HG03139 (cell line): Measurements from ENCODE around the gene ESRRA.

Experiments
- ATAC-seq: cut with Tn5 transposase; IDR thresholded peaks from one replicate; pipeline ENCODE4 v1.9.1; 2021; ENCODE audit not compliant: unreplicated experiment

Gene ESRRA

DNA sequence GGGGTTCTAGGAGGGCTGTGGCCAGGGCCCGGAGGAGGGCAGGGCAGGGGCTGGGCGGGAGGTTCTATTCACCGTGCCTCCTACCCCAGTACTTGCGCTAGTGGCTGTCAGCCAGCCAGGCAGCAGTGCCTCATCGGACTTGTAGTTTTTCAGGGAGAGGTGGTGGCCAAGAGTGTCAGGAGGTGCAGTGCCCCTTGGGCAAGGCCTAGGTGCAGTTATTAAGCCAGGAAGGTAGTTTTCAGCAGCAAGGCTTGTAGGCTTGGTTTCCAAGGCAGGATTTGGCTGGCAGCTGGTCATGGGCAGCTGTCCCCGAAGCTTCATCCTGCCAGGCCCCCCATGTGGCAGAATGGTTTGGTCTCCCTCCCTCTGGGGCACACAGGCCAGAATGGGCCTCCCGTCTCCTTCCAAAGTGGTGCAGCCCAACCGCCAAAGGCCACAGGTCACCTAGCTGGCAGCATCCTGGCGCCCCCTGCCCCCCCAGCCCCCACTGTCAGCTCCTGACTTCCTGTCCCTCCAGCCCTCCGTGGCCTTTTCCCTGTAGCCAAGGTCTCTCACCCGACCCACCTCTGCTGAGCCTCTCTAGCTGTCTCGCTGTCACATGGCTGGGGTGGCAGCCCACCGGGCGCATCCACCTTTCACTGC, 43.2 kb downstream of the ESRRA start:
- ATAC-seq, result no peak

DNA sequence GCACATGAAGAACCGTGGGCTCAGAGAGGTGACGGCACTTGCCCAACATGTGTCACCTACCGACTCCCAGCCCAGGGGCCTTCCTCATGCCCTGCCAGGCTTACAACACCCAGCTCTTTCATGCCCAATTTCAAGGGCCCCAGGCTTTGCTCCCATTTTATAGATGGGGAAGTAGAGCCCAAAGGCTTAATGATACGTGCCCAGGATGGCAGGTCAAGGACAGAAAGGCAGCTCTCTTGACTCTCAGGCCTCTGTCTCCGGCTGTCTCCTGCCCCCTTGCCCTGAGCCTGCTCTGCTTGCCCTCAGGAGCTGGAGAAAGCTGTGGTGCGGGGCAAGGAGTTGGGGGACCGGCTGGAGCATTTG, 43.7 kb downstream of the ESRRA start:
- ATAC-seq, result no peak

DNA sequence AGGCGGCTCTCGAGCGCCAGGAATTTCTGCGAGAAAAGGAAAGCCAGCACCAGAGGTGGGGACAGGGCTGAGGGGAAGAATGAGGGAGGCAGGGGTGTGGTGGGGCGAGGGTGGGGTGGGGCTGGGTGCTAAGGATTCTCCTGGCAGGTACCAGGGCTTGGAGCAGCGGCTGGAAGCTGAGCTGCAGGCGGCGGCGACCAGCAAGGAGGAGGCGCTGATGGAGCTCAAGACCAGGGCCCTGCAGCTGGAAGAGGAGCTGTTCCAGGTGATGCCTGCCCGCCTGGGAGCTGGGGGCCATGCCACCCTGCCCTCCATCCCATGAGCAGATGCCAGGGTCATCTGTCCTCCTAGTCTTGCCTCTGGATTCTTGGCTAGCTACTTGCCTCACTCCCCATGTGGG, 44.1 kb downstream of the ESRRA start:
- no peak for ATAC-seq

DNA sequence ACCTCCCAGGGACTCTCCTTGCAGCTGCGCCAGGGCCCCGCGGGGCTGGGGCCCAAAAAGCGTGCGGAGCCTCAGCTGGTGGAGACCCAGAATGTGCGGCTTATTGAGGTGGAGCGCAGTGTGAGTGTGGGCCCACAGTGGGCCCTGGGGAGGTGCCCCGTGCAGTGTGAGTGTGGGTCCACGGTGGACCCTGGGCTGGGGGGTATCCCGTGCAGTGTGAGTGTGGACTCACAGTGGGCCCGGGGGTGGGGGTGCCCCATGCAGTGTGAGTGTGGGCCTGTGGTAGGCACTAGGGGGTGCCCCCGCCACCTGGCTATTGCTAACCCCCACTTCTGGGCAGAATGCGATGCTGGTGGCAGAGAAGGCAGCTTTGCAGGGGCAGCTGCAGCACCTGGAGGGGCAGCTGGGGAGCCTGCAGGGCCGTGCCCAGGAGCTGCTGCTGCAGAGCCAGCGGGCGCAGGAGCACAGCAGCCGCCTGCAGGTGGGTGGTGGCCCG, 45.9 kb downstream of the ESRRA start:
- ATAC-seq, result no peak

DNA sequence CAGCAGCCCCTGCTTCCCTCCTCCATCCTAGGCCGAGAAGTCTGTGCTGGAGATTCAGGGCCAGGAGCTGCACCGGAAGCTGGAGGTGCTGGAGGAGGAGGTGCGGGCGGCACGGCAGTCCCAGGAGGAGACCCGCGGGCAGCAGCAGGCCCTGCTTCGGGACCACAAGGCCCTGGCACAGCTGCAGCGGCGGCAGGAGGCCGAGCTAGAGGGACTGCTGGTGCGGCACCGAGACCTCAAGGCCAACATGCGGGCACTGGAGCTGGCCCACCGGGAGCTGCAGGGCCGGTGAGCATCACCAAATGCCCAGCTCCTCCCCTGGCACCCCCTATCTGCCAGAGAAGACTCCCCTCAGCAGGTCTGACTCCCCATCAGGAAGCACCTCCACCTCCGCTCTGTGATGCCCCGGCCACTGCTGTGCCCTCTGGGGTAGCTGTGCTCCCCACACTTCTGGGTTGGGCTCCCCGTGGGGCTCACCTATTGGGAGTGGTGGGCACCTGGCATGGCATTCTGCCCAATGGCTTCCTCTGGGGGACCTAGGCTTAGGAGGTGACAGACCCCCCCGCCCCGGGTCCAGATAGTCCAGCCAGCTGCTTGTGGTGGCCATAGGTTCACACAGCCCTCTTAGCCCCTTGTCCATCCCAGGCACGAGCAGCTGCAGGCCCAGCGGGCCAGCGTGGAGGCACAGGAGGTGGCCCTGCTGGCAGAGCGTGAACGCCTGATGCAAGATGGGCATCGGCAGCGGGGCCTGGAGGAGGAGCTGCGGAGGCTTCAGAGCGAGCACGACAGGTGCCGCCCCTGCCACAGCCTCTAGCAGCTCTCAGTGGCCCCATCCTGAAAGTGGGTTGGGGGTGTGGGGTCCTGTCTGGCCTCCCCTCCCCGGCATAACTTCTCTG, 47.0 kb downstream of the ESRRA start:
- no peak for ATAC-seq

DNA sequence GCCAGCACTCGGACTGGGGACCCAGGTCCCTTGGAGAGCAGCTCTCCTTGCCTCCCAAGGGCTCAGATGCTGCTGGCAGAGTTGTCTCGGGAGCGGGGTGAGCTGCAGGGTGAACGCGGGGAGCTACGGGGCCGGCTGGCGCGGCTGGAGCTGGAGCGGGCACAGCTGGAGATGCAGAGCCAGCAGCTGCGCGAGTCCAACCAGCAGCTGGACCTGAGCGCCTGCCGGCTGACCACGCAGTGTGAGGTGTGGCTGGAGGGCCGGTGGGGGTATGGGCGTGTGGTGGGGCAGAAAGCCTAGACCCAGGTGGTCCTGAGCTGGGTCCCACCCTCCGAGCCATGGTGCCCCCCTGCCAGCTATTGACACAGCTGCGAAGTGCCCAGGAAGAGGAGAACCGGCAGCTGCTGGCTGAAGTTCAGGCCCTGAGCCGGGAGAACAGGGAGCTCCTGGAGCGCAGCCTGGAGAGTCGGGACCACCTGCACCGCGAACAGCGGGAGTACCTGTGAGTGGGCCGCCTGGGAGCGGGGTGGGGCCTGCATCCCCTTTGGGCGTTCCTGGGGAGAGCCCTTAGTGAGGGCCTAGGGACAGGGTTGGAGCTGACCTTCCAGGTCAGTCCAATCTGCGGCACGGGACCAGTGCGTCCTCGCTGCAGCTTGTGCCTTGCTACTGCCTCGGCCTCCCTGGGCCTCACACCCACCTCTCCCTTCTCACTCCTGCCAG, 47.8 kb downstream of the ESRRA start:
- ATAC-seq, result no peak

DNA sequence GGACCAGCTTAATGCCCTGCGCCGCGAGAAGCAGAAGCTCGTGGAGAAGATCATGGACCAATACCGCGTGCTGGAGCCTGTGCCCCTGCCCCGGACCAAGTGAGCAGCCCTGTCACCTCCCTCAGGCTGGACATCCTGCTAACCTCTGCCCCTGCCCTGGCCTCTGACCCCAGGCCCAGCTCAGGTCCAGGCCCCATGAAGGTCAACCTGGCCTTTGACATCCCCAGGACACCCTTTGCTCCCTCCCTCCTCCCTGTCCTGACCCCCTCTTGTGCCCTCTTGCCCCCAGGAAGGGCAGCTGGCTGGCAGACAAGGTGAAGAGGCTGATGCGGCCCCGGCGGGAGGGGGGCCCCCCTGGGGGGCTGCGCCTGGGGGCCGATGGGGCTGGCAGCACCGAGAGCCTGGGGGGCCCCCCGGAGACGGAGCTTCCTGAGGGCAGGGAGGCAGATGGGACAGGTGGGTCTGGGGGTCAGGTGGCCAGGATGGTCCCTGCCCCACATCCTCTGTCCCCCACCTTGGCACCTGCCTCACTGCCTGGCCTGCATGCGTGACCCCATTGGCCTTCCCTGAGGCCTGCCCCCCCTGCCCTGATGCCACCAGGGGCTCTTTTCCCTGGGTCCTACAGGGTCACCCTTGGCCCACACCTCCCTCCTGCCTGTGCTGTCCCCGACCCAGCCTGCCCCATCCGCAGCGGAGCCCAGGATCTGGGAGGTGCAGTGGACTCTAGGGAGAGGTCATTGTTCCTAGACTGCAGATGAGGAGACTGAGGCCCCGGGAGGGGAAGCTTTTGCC, 48.6 kb downstream of the ESRRA start:
- no peak for ATAC-seq

DNA sequence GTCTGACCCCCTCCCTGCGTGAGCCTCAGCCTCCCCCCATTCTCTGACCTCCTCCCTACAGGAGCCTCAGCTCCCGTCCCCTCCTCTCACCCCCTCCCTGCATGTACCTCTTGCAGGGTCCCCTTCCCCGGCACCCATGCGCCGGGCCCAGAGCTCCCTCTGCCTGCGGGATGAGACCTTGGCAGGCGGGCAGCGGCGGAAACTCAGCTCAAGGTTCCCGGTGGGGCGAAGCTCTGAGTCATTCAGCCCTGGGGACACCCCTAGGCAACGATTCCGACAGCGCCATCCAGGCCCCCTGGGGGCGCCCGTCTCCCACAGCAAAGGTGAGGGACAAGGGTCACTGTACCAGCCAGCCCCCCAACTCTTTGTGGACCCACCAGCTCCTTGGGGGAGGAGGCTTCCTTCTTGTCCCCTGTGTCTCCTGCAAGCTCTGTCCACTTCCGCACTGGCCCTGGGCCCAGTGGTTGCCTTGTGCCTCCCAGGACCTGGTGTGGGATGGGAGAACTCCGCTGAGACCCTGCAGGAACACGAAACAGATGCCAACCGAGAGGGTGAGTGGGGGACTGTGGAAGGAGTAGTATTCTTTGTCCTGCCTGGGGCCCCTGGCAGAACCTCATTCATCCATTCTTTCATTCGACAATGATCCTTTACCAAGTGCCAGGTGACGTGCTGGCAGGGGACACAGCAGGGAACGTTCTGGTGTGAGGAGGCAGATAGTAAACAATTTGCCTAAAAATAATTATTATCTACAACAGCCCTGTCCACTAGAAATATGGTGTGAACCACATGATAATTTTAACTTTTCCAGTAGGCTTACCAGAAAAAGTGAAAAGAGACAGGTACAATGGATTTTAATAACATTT, 50.0 kb downstream of the ESRRA start:
- no peak for ATAC-seq

DNA sequence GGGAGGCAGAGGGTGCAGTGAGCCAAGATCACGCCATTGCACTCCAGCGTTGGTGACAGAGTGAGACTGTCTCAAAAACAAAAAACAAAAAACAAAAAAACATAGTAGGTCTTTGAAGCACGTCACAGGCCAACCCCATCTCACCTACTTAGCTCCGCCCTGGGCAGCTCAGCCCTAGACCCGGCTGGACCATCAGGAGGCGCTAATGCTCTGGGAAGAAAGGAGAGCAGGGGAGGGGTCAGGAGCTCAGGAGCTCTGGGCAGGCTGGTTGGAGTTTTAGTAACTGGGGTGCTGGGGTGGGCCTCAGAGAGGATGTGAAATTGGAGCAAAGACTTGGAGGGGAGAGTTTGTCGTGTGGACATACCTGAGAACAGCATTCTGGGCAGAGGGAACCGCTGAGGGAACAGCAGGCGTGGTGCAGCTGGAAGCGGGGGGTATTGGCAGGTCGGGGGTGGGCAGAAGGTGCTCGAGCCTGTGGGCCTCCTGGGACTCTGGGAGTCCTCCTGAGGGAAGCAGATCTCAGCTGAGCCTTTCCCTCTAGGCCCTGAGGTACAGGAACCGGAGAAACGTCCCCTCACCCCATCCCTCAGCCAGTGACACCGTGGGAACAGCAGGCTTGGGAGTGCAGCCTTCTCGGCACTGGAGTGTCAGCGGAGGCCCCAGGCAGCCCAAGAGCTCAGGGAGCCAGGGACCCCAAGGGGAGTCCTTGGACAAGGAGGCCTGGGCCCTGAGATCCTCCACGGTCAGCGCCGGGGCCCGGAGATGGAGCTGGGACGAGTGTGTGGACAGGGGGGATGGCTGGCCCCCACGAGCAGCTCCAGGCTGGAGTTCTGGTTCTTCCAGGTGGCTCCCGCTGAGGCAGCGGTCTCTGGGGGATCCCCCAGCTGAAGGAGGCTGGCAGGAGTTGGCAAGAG, 51.4 kb downstream of the ESRRA start:
- no peak for ATAC-seq

DNA sequence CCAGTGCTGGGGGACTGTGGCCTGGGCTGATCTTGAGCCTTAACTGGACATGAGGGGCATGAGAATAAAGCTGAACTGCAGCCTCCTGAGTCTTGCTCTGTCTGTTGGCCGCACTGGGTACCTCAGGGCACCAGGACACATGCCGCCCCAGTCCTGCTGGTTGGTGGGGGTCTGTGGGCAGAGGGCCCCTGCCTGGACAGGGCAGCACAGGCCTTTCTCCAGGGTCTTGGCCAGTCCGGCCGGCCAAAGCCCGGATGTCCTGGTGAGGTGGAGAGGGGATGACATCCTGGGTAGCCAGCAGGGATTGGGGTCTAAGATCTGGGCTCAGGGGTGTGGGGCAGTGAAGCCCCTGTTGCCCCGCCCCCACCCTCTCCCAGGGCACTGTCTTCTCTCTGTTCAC, 52.1 kb downstream of the ESRRA start:
- no peak for ATAC-seq

DNA sequence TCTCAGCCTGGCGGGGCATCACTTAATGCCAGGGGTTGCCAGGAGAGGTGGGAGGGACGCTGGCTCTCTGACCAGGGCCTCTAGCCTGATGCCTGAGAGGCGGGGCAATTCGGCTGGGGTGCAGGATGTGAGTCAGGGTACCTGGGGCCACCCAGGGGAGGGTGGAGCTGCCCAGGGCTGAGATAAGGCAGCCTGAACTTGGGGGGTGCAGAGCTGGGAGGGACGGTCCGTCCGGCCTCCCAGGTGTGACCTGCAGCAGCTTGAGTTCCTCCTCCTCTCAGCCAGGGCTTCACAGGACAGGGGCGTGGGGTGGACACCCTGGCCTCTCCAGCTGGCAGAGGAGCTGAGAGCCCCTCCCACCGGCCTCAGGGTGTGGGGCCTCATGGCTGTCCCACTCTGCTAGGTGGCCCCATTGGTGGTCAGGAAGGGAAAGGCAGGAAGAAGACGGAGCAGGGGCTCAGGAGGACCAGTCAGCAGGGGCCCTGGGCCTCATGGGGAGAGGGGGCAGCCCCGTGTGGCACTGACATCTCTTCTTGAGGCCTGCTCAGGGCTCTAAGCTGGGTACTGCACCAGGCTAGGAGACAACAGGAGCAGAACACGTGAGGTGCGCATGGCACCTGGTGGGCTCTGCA, 52.7 kb downstream of the ESRRA start:
- ATAC-seq, result no peak

DNA sequence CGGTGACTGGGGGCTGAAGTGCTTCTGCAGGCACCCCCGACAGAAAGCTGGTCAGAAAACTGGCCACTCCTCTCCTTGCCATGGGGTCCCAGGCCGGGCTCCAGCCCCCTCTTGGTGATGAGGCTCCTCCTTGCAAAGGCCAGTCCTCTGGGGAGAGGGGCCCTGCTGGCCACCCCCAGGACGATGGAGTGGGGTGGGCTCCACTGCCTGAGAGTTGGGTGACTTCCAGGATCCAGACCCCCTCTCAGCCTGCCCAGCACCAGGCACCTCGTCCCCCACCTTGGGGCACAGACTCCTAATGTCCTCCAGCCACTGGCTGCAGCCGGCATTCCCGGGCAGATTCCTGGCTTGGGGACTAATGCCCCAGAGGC, 53.2 kb downstream of the ESRRA start:
- ATAC-seq, result no peak

DNA sequence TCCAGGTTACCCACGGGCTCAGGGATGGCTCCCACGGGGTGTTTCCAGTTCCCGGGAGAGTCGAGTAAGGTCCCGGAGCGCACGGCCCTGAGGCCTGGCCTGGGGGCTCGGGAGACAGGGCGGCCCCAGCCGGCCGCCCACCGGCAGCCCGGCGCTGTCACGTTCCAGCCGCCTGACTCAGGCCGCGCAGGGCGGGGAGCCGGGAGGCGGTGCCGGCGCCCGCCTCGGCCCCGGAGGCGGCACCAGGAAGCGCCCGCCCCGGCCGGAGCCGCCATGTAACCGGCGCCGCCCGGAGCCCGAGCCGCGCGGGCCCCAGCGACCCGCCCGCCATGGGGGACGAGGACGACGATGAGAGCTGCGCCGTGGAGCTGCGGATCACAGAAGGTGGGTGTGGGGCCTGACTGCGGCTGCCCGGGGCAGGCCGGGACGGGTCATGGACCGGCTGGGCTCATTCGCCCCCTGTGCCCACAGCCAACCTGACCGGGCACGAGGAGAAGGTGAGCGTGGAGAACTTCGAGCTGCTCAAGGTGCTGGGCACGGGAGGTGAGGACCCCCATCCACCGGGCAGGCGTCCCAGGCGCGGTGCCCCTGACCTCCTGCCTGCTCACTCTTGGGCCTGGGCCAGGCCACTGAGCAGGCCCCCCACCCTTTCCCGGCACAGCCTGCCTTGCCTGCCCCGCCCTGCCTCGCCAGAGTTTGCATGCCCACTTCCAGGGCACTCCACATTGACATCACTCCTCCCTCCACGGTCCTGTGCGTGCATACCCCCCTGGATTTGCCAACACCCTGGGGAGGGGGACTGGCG, 53.8 kb downstream of the ESRRA start, which contains the start of gene RPS6KA4:
Gene RPS6KA4 (plus strand): TSS at position 256 of the 805 bp plus-strand sequence. CDS start 74 bp downstream, at position 330.
- no peak for ATAC-seq

DNA sequence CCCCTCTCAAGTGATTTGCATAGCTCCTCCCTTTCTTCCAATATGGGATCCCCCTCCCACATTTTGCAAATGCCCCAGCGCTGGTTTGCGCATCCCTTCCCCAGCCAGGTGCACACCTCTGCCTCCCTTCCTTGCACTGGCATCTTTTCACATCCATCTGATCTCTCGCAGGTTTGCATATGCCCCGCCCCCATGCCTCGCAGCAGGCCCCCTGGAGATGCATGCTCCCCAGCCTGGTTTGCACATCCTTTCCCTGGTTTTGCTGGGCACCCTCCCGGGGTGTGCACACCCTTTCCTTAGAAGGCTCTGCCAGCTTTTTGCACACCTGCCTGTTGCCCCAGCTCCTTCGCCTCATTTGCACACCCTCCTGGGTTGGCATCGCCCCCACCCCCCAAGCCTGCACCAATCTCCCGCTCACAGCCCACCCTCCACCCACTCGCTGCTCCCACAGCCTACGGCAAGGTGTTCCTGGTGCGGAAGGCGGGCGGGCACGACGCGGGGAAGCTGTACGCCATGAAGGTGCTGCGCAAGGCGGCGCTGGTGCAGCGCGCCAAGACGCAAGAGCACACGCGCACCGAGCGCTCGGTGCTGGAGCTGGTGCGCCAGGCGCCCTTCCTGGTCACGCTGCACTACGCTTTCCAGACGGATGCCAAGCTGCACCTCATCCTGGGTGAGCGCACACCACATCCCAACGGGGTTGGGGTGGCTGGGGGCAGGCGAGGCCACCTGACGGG, 54.6 kb downstream of the ESRRA start:
- ATAC-seq, result no peak

DNA sequence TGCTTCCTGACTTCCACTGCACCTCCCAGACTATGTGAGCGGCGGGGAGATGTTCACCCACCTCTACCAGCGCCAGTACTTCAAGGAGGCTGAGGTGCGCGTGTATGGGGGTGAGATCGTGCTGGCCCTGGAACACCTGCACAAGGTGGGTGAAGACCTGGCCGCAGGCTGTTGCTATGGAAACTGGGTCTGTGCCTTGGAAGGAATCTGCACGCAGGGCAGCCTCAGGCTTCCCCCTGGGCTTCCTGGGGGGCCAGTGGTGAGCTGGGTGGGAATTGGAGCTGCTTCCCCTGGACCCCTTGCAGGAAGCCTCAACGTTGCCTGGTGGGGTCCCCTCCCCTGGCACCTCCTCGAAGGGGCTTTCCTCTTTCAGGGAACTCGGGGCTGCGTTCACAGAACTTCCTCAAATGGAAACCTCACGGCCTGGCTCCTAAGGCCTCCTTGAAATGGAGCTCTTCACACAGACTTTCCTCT, 55.2 kb downstream of the ESRRA start:
- no peak for ATAC-seq

DNA sequence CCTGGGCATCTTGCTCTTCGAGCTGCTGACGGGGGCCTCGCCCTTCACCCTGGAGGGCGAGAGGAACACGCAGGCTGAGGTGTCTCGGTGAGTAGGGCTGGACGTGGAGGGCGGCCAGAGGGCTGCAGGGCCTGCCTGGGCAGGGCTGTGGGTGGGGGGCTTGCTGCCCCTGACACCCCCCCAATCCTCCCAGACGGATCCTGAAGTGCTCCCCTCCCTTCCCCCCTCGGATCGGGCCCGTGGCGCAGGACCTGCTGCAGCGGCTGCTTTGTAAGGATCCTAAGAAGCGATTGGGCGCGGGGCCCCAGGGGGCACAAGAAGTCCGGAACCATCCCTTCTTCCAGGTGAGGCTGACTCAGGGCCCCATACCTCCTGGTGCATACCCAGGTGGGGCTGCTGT, 56.3 kb downstream of the ESRRA start:
- ATAC-seq, result no peak

DNA sequence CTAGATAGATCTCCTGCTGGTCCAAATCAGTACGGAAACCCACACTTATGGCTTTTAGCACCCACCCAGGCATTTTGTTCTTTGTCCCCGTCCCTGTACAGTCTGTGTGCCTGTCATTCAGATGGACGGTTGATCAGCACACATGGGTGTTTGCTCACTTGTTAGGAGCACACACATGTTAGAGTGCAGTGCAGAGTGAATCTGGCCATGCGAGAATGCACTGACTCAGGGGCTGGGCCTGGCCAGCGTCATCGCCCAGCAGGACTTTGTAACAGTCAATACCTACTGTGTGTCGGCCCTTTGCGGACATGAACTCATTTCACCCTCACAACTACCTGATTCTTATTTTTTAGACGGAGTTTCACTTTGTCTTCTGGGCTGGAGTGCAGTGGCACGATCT, 57.0 kb downstream of the ESRRA start:
- no peak for ATAC-seq
